ENCODE measurements around the gene GSTA2.
"Not testable (repeated sequence)": the region's sequence is repeated elsewhere in the genome, so short reads cannot be mapped to it uniquely, and the experiment has no call there.

GSTA2 gene

DNA sequence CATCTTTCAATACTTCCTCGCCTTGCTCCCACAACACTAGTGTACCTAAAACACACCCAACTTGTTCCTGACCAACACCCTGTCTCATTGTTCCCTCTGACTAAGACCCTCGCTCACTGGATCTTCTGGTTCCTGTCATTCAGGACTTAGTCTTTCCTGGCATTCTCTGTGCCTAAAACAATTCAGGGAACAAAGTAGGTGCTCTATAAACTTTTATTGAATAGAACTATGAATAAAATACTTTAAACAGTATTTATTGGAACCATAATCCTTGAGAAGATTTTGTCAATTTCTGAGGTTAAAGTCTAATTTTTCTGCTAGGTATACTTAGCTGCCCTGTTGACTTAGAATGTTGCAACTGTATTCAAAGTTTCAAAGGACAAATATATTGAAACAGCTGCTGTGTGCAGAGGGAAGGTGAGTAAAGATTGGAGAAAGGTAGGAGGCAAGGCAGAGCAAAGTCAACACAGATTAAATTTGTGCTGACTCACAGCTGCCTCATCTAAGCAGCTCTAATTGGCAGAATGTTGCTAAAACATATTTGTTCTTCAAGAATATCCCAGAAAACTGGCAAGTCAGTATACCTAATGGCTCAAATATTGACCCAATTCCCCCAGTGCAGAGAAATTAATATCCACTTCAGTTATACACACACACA lies 37.6 kb downstream of the GSTA2 start:
- no peak for DNase-seq (ENCODE audit: low read depth)

- DNase-seq (ENCODE audit: low read depth), result no peak
Measured at GRCh38 chr6:52725143-52725534, 38.1 kb downstream of the GSTA2 start.

DNA sequence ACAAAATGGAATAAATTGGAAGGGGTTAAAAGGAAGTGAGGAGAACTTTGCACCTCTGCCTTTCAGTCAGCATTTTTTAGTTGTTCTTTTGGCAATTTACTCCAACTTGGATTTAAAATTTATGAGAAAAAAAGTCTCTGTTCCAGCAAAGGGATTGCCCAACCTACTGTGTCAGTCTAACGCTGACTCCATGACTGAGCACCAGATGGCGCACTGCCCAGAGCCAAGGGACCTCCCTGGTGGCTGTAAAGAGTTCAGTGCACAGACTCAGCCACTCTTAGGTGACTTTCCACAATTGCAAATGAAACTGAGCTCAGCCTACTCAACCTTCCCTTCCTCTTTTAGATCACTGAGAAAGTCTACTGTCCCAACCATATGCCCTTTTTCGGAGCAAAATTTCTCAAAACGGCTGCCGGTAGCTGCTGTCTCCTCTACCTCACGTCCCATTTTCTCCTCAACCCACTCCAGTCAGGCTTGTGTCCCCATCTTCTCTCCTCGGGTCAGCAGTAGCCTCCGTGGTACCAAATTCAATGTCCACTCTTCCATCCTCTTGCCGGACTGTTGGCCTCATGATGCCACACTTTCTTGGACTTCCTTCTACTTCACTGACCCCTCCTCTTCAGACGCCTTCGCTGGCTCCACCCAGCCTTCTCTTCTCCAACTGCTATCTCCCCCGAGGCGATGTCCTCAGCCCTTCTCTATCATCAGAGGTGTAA lies 38.7 kb downstream of the GSTA2 start:
- no peak for DNase-seq (ENCODE audit: low read depth)

GRCh38 chr6:52724042-52724405 lies 39.3 kb downstream of the GSTA2 start:
- no peak for DNase-seq (ENCODE audit: low read depth)

DNA sequence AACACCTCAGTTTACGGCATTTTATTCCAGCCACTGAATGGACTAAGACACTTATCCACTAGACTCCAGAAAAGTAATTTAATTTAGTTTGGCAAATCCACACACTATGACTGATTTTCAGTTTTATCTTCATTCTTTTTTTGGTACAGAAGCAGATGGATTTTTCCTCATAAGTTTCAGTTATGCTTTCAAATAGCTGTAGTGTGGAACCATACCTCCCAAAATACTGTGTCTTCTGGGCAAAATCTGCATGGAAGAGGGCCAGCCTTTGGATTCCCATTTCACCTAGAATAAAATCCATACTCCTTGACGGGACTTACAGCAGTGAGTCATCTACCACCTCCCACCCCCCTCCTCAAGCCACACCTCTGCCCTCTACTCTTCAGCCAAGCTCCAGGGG lies 43.0 kb downstream of the GSTA2 start:
- DNase-seq (ENCODE audit: low read depth), result no peak

DNA sequence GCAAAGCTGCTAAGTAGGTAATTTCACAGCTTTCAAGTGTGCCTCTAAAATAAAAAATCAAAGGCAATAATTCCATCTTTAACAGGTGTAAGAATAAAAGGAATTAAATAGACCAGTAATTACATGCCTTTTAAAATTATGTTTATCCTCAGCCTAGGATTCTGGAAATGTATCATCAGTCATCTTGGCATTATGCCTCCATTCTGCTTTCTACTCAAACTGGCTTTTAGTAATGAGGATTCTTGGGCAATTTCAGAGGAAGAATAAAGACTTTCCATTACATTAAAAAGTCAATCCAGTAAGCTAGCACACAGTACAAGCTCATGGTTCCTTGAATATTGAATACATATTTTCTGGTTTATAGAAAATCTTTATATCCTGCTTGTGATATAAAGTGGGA lies 44.7 kb downstream of the GSTA2 start:
- DNase-seq (ENCODE audit: low read depth), result no peak

- not testable (repeated sequence) for DNase-seq (ENCODE audit: low read depth)
Measured at GRCh38 chr6:52714761-52715160, 48.5 kb downstream of the GSTA2 start.

- DNase-seq (ENCODE audit: low read depth), result no peak
Measured at GRCh38 chr6:52712136-52712535, 51.1 kb downstream of the GSTA2 start.

- DNase-seq (ENCODE audit: low read depth), result no peak
Measured at GRCh38 chr6:52707963-52708680, 55.2 kb downstream of the GSTA2 start.

- no peak for DNase-seq (ENCODE audit: low read depth)
Measured at GRCh38 chr6:52706001-52706400, 57.3 kb downstream of the GSTA2 start.

DNA sequence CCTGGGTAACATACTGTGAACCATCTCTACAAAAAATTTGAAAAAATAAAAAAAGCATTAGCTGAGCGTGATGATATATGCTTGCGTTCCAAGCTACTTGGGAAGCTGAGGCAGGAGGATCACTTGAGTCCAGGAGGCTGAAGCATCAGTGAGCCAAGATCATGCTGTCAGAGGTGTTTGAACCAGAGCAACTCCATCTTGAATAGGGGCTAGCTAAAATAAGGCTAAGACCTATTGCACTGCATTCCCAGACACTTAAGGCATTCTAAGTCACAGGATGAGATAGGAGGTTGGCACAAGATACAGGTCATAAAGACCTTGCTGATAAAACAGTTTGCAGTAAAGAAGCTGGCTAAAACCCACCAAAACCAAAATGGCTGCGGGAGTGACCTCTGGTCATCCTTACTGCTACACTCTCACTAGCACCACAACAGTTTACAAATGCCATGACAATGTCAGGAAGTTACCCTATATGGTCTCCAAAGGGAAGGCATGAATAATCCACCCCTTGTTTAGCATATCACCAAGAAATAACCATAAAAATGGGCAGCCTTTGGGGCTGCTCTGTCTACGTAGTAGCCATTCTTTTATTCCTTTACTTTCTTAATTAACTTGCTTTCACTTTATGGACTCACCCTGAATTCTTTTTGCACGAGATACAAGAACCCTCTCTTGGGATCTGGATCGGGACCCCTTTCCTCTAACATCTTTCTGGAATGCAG lies 58.3 kb downstream of the GSTA2 start:
- DNase-seq (ENCODE audit: low read depth), result not testable (repeated sequence)

DNA sequence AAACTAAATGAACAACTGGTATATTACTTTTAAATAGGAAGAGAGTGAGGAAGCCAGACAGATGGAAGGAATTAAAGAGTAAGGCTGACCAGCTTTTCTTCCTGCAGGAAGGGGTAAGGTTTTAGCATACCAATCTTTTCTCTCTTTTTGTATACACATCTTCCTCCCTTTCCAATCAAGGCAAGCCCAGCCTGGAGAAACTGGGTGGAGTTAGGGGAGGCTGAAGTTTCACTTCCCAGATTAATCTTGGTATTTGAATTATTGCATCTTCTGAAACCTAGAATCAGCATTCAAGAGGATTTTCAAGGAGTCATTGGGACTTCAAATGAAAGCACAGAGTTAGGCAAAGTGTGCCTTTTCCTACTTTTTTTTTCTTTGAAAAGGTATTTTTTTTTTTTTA lies 59.2 kb downstream of the GSTA2 start:
- no peak for DNase-seq (ENCODE audit: low read depth)
